Naive thymus-derived CD4-positive, alpha-beta T cell (primary cell): ENCODE measurements around the gene C1orf198. TPM values are rescaled to one million over a fixed set of nuclear protein-coding genes. Genes with fewer than 3 reads are reported as not detected.

Source experiments
- ATAC-seq: fragments of 150-1000 bp; cut with Tn5 transposase; 2 replicates; pipeline ENCODE4 v1.10.0; 2021; ENCODE audit warnings: mild to moderate bottlenecking, moderate library complexity
- CTCF ChIA-PET: fragments of 350-600 bp; sonication (Branson Sonifier 250); formaldehyde crosslinking; loops from one replicate; lab custom pipeline; 2021; ENCODE audit warnings: antibody characterized with exemption; lab: Charles Lee
- POLR2A ChIA-PET: fragments of 350-600 bp; sonication (Branson Sonifier 250); formaldehyde crosslinking; loops from one replicate; lab custom pipeline; 2021; ENCODE audit warnings: antibody characterized with exemption, inconsistent platforms; lab: Charles Lee
- DNase-seq, 9 donors: peaks; one replicate each; pipeline versions ENCODE4 v3.0.0 to v3.0.0-alpha.2; 2020 to 2022; ENCODE audit warnings: mixed read lengths in 1 of 9
- H3K27ac ChIP-seq: one replicate; pipeline ENCODE4 v1.7.0; 2013; ENCODE audit warnings: mild to moderate bottlenecking, low read depth, low read length, moderate library complexity
- H3K27me3 ChIP-seq, 2 donors: one replicate each; pipeline ENCODE4 v1.7.0; 2013; ENCODE audit warnings: low read length in 2 of 2, mild to moderate bottlenecking in 2 of 2, moderate library complexity in 2 of 2; ENCODE audit not compliant: control insufficient read depth in 2 of 2, insufficient read depth in 2 of 2
- H3K36me3 ChIP-seq, 3 experiments: 1 replicate in 2 of 3; 2 replicates in 1 of 3; pipeline ENCODE4 v1.7.0; 2013; ENCODE audit warnings: low read length in 3 of 3, mild to moderate bottlenecking in 3 of 3, moderate library complexity in 1 of 3; ENCODE audit not compliant: insufficient read depth in 3 of 3, control insufficient read depth in 2 of 3
- H3K4me1 ChIP-seq, 2 donors: one replicate each; pipeline ENCODE4 v1.7.0; 2013; ENCODE audit warnings: low read length in 2 of 2, mild to moderate bottlenecking in 2 of 2, moderate library complexity in 1 of 2; ENCODE audit not compliant: control insufficient read depth in 2 of 2, insufficient read depth in 2 of 2
- H3K4me3 ChIP-seq: 2 replicates; pipeline ENCODE4 v1.7.0; 2013; ENCODE audit warnings: mild to moderate bottlenecking, low read length
- H3K9me3 ChIP-seq, 3 experiments: 1 replicate in 2 of 3; 2 replicates in 1 of 3; pipeline ENCODE4 v1.7.0; 2013; ENCODE audit warnings: low read length in 3 of 3; ENCODE audit not compliant: control insufficient read depth in 2 of 3
- H3K27ac Mint-ChIP-seq, 9 donors: one replicate each; pipeline ENCODE4 v1.8.0; 2020 to 2022; ENCODE audit warnings: mixed read lengths in 9 of 9, mild to moderate bottlenecking in 8 of 9, moderate library complexity in 5 of 9, inconsistent platforms in 2 of 9
- H3K27me3 Mint-ChIP-seq, 5 donors: one replicate each; pipeline ENCODE4 v1.8.0; 2021 to 2022; ENCODE audit warnings: mixed read lengths in 5 of 5, mild to moderate bottlenecking in 1 of 5
- H3K36me3 Mint-ChIP-seq, 5 donors: one replicate each; pipeline ENCODE4 v1.8.0; 2020 to 2022; ENCODE audit warnings: mixed read lengths in 5 of 5, mild to moderate bottlenecking in 3 of 5, inconsistent platforms in 1 of 5
- H3K4me1 Mint-ChIP-seq, 7 donors: one replicate each; pipeline ENCODE4 v1.8.0; 2020 to 2022; ENCODE audit warnings: mixed read lengths in 7 of 7, mild to moderate bottlenecking in 3 of 7, inconsistent platforms in 1 of 7
- H3K4me3 Mint-ChIP-seq, 10 donors: one replicate each; pipeline ENCODE4 v1.8.0; 2020 to 2022; ENCODE audit warnings: mild to moderate bottlenecking in 10 of 10, mixed read lengths in 10 of 10, moderate library complexity in 6 of 10, inconsistent platforms in 2 of 10
- H3K9me3 Mint-ChIP-seq, 11 donors: one replicate each; pipeline ENCODE4 v1.8.0; 2020 to 2022; ENCODE audit warnings: mixed read lengths in 11 of 11, mild to moderate bottlenecking in 4 of 11, inconsistent platforms in 1 of 11, moderate library complexity in 1 of 11
- intact Hi-C, 2 donors: fragments of 100-400 bp; cut with micrococcal nuclease; formaldehyde crosslinking; loops; one replicate each; pipeline ENCODE4 v1.15.1; 2023
- polyA plus RNA-seq, 2 donors: library from polyadenylated mRNA; unstranded; fragments of 300-500 nt; fragmentation: Illumina TruSeq; gene quantifications; one replicate each; pipeline ENCODE4 v1.2.3, GENCODE V29; 2021
- total RNA-seq, 6 experiments: library from RNA in 5 of 6; stranded (reverse) in 5 of 6; gene quantifications; 1 replicate in 5 of 6; 2 replicates in 1 of 6; pipeline ENCODE4 v1.2.3 and lab custom pipeline; 2021 to 2026

The C1orf198 gene
- total and polyA plus RNA-seq, 7 experiments from 2014 or later, result 2.9 to 8.1 (median 4.4) TPM

DNA sequence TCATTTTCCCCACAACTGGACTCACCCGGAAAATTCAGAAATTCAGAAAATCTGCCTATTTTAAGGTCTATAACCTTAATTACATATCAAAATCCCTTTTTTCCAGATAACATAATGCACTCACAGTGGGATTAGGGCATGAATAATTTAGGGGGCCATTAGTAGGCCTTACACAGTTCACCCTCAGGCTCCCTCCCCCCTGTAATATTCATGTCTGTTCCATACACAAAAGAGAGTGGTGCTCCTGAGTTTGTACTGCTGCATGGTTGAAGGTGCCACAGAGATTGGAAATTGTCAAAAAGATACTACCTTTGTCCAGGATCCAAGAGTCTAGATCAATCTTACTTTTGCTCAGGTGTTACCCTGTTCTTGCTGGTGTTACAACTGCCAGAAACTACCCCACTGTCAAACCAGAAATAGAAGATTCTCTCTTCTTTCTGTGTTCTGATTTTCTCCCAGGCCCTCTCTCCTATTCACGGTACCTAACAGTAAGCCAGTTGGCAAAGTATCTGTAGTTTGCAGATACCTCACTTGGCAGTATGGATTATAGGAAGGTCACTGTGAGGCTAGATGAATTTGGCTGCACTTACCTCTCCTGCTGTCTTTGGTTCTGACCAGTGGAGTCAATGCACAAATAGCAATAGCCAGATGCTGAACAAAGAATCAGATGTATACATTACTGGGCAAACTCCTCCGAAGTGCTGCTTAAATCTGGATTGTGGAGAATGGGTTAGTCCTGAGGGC lies 53.2 kb downstream of the C1orf198 start:
- Mint-ChIP-seq H3K4me1 (no peaks in the 10 kb centered on the region), H3K27me3 (peaks cover 4 to 26% (median 22%) of the 10 kb centered on the region in 5 donors), H3K4me3 (no peak overlapping the region), H3K9me3 (peaks cover 10 to 38% (median 15%) of the 10 kb centered on the region in 11 donors), H3K36me3 (peaks cover 0 to 9% (median 0%) of the 10 kb centered on the region in 5 donors), H3K27ac (no peak overlapping the region)
- ATAC-seq (no peak), DNase-seq (no peak)
- CTCF ChIA-PET, result no interaction called here
- no peaks in the 10 kb centered on the region for H3K4me1 ChIP-seq
- intact Hi-C loops, result no loop called here
- no peaks in the 10 kb centered on the region for H3K36me3 ChIP-seq
- H3K9me3 ChIP-seq, result peaks cover 0 to 11% (median 0%) of the 10 kb centered on the region in 3 experiments
- no peak overlapping the region for H3K27ac ChIP-seq
- POLR2A ChIA-PET, result no interaction called here
- H3K27me3 ChIP-seq, result no peaks in the 10 kb centered on the region
- H3K4me3 ChIP-seq, result no peak overlapping the region

DNA sequence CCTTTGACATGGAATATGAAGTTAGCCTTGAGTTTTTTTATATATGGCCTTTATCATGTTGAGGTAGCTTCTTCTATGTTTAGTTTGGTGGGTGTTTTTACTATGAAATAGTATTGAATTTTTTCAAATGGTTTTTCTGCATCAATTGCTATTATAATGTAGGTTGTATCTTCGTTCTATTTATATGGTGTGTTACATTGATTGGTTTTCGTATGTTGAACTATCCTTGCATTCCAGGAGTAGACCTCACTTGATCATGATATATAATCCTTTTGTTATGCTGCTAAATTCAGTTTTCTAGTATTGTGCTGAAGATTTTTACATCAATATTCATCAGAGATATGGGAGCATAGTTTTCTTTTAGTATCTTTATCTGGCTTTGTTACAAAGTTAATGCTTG lies 55.8 kb downstream of the C1orf198 start:
- Histone ChIP-seq H3K4me3 (no peak overlapping the region), H3K27ac (no peak overlapping the region), H3K4me1 (no peaks in the 10 kb centered on the region), H3K27me3 (no peaks in the 10 kb centered on the region), H3K9me3 (peaks cover 0 to 11% (median 0%) of the 10 kb centered on the region in 3 experiments), H3K36me3 (no peaks in the 10 kb centered on the region)
- Mint-ChIP-seq H3K4me1 (peaks cover 0 to 1% (median 0%) of the 10 kb centered on the region in 7 donors), H3K36me3 (peaks cover 0 to 9% (median 0%) of the 10 kb centered on the region in 5 donors), H3K27ac (no peak overlapping the region), H3K27me3 (peaks cover 0 to 19% (median 18%) of the 10 kb centered on the region in 5 donors), H3K9me3 (peaks cover 10 to 38% (median 15%) of the 10 kb centered on the region in 11 donors), H3K4me3 (no peak overlapping the region)
- ATAC-seq (no peak), DNase-seq (no peak)
- CTCF ChIA-PET, result no interaction called here
- intact Hi-C loops, result no loop called here
- POLR2A ChIA-PET, result no interaction called here

DNA sequence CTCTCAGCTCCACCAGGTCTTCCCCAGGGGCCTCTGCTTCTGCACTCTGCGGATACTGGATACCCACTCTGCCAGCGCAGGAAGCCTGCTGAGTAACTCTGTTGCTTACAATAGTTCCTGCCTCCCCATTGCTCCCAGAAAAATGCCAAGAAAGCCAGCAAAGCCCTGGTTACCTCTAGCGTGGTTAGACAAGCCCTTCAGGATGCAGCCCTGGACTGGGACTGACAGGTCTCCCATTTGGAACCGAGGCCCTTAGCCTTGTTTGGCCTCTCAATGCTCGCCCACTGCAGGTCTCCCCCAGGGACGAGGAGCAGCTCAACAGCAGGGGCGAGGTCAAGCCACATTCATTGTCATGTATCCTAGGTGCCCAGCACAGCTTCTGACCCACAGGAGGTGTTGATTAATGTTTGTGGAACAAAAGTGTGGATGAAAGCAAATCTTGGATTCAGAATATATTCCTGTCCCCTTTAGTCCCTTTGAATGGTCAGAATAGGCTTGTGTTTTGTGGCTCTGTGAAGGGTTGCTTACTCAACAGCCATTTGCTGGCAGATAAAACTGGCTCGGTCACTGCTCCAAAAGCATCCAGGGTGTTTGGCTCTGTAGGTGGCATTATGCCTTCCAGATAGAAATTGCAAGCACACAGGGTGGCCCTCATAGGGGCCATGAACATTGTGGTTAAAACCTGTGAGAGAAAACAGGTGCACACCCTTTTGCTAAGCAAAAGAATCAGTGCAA lies 58.9 kb downstream of the C1orf198 start:
- ChIA-PET CTCF (no interaction called here), POLR2A (no interaction called here)

DNA sequence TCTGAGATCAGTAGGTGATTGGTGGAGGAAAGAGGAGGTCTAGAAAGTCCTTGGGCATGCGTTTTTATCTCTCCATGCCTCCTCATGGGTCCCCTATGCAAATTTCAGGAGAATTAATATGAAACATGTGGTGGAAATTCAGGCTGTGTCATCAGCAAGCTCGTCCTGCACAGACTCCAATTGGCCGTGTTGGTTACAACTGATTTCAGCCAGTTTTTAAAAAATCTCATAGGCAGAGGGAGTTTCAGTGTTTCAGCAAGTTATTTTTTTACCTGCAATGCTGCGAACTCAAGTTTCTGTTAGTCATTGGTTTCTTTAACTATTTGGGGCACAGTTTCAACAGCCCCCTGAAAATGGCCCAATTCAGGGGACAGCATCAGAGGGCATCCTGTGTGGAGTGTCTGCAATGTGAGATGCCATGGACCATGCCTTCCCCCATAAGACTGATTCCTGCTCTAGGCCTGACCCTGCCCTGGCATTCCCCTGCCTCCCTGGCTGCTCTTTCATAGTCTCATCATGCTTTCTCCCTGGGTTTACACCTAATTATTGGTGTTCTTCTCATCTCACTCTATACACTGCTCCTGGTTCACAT lies 59.9 kb downstream of the C1orf198 start:
- Histone ChIP-seq H3K36me3 (no peaks in the 10 kb centered on the region), H3K4me3 (no peak overlapping the region), H3K27ac (no peak overlapping the region), H3K4me1 (no peaks in the 10 kb centered on the region), H3K9me3 (peaks cover 0 to 9% (median 0%) of the 10 kb centered on the region in 3 experiments), H3K27me3 (no peaks in the 10 kb centered on the region)
- CTCF ChIA-PET, result no interaction called here
- Mint-ChIP-seq H3K4me1 (peaks cover 0 to 1% (median 0%) of the 10 kb centered on the region in 7 donors), H3K9me3 (peaks cover 6 to 25% (median 14%) of the 10 kb centered on the region in 11 donors), H3K27ac (no peak overlapping the region), H3K36me3 (peaks cover 0 to 9% (median 0%) of the 10 kb centered on the region in 5 donors), H3K27me3 (peaks cover 0 to 9% (median 7%) of the 10 kb centered on the region in 5 donors), H3K4me3 (no peak overlapping the region)
- intact Hi-C loops, result no loop called here
- POLR2A ChIA-PET, result no interaction called here
- DNase-seq, result no peak
- ATAC-seq, result no peak

More for the DNA sequence above, 58.9 kb downstream of the C1orf198 start:
- Mint-ChIP-seq H3K4me1 (peaks cover 0 to 1% (median 0%) of the 10 kb centered on the region in 7 donors), H3K36me3 (peaks cover 0 to 9% (median 0%) of the 10 kb centered on the region in 5 donors), H3K9me3 (peaks cover 10 to 33% (median 19%) of the 10 kb centered on the region in 11 donors), H3K4me3 (no peak overlapping the region), H3K27me3 (peaks cover 0 to 16% (median 6%) of the 10 kb centered on the region in 5 donors), H3K27ac (no peak overlapping the region)
- DNase-seq (no peak), ATAC-seq (no peak)
- Histone ChIP-seq H3K4me1 (no peaks in the 10 kb centered on the region), H3K27ac (no peak overlapping the region), H3K27me3 (no peaks in the 10 kb centered on the region), H3K9me3 (peaks cover 0 to 11% (median 0%) of the 10 kb centered on the region in 3 experiments), H3K4me3 (no peak overlapping the region), H3K36me3 (no peaks in the 10 kb centered on the region)
- intact Hi-C loops, result no loop called here

- POLR2A ChIA-PET, result no interaction called here
- H3K36me3 Mint-ChIP-seq, result peaks cover 0 to 5% (median 0%) of the 10 kb centered on the region in 5 donors
- H3K27me3 Mint-ChIP-seq, result peaks cover 0 to 7% (median 4%) of the 10 kb centered on the region in 5 donors
- Histone ChIP-seq H3K4me3 (no peak overlapping the region), H3K9me3 (peaks cover 0 to 2% (median 0%) of the 10 kb centered on the region in 3 experiments), H3K4me1 (no peaks in the 10 kb centered on the region), H3K27me3 (no peaks in the 10 kb centered on the region), H3K36me3 (no peaks in the 10 kb centered on the region), H3K27ac (no peak overlapping the region)
- intact Hi-C loops, result no loop called here
- H3K4me1 Mint-ChIP-seq, result peaks cover 0 to 1% (median 0%) of the 10 kb centered on the region in 7 donors
- H3K4me3 Mint-ChIP-seq, result no peak overlapping the region
- ATAC-seq (no peak), DNase-seq (no peak)
- CTCF ChIA-PET, result no interaction called here
- no peak overlapping the region for H3K27ac Mint-ChIP-seq
- peaks cover 3 to 19% (median 8%) of the 10 kb centered on the region in 11 donors for H3K9me3 Mint-ChIP-seq
Observed at GRCh38 chr1:230807561-230808280, 60.6 kb downstream of the C1orf198 start.

DNA sequence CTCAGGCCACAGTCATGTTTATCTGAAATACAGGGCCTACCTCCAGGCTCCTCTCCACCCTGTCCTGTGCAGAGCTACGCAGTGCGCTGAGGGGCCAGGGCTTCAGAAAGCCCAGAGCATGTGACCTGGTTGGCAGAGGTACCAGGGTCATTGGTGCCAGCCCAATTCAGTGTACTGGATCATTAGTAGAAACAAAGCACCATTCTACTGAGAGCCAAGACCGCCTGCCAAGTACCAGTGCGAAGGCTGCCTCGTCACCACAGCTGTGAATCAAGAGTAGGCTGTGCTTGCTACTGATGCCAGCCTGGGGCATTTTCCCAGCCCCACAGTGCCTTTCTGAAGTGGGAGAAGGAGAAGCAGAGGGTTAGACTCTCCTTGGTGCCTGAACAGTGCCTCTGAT lies 61.3 kb downstream of the C1orf198 start:
- Mint-ChIP-seq H3K4me1 (peaks cover 0 to 1% (median 0%) of the 10 kb centered on the region in 7 donors), H3K27ac (no peak overlapping the region), H3K36me3 (peaks cover 0 to 4% (median 0%) of the 10 kb centered on the region in 5 donors), H3K27me3 (peaks cover 0 to 7% (median 4%) of the 10 kb centered on the region in 5 donors), H3K4me3 (no peak overlapping the region), H3K9me3 (peaks cover 0 to 12% (median 4%) of the 10 kb centered on the region in 11 donors)
- DNase-seq, result no peak
- ChIA-PET CTCF (no interaction called here), POLR2A (no interaction called here)
- no peak for ATAC-seq
- Histone ChIP-seq H3K4me3 (no peak overlapping the region), H3K9me3 (no peaks in the 10 kb centered on the region), H3K27me3 (no peaks in the 10 kb centered on the region), H3K36me3 (no peaks in the 10 kb centered on the region), H3K4me1 (no peaks in the 10 kb centered on the region), H3K27ac (no peak overlapping the region)
- intact Hi-C loops, result no loop called here
